SK-N-SH treated with all-trans-retinoic acid at 6 μM for 48 hours (cell line): ENCODE measurements around the gene KRTAP9-1.

Experiments
- ATAC-seq: fragments of 200-7000 bp; cut with Tn5 transposase; 3 replicates; pipeline ENCODE4 v1.9.1; 2020; ENCODE audit warnings: mild to moderate bottlenecking, moderate library complexity
- ARNTL ChIP-seq: fragments of 450-650 bp; formaldehyde crosslinking; IDR thresholded peaks from 2 replicates; pipeline ENCODE4 v1.5.0; 2020; ENCODE audit warnings: low read depth, mild to moderate bottlenecking, moderate library complexity, borderline replicate concordance
- BACH2 ChIP-seq: fragments of 250-450 bp; sonication (Bioruptor Pico); IDR thresholded peaks from 2 replicates; pipeline ENCODE4 v1.9.0; 2021; ENCODE audit warnings: mild to moderate bottlenecking, borderline replicate concordance
- CREB5 ChIP-seq: fragments of 250-450 bp; sonication (Bioruptor Pico); IDR thresholded peaks from 2 replicates; pipeline ENCODE4 v1.5.1; 2020; ENCODE audit warnings: low read depth, mild to moderate bottlenecking, moderate library complexity
- CSDC2 ChIP-seq: fragments of 250-450 bp; sonication (Bioruptor Pico); IDR thresholded peaks from 2 replicates; pipeline ENCODE4 v1.5.0; 2020; ENCODE audit warnings: mild to moderate bottlenecking, moderate library complexity
- CSRNP3 ChIP-seq: fragments of 250-450 bp; sonication (Bioruptor Pico); IDR thresholded peaks from 2 replicates; pipeline ENCODE4 v1.5.1; 2021; ENCODE audit warnings: mild to moderate bottlenecking, moderate library complexity
- ESRRG ChIP-seq: fragments of 250-450 bp; sonication (Bioruptor Pico); IDR thresholded peaks from 2 replicates; pipeline ENCODE4 v1.6.1; 2021; ENCODE audit warnings: mild to moderate bottlenecking
- GLIS3 ChIP-seq: fragments of 250-450 bp; sonication (Bioruptor Pico); IDR thresholded peaks from 2 replicates; pipeline ENCODE4 v1.5.0; 2020; ENCODE audit warnings: mild to moderate bottlenecking, moderate library complexity
- ISL1 ChIP-seq: fragments of 250-450 bp; sonication (Bioruptor Pico); IDR thresholded peaks from 2 replicates; pipeline ENCODE4 v2.1.2; 2022; ENCODE audit warnings: mild to moderate bottlenecking, moderate library complexity
- OSR1 ChIP-seq: fragments of 250-450 bp; sonication (Bioruptor Pico); IDR thresholded peaks from 2 replicates; pipeline ENCODE4 v1.8.0; 2022; ENCODE audit warnings: moderate library complexity, mild to moderate bottlenecking, inconsistent platforms
- PATZ1 ChIP-seq: fragments of 250-450 bp; sonication (Bioruptor Pico); IDR thresholded peaks from 2 replicates; pipeline ENCODE4 v1.8.0; 2020; ENCODE audit warnings: mild to moderate bottlenecking, moderate library complexity, borderline replicate concordance
- POU6F1 ChIP-seq: fragments of 250-450 bp; sonication (Bioruptor Pico); IDR thresholded peaks from 2 replicates; pipeline ENCODE4 v1.8.0; 2021; ENCODE audit warnings: low read depth, mild to moderate bottlenecking, moderate library complexity, borderline replicate concordance
- PPARA ChIP-seq: fragments of 250-450 bp; sonication (Bioruptor Pico); IDR thresholded peaks from 2 replicates; pipeline ENCODE4 v1.5.0; 2020; ENCODE audit warnings: mild to moderate bottlenecking, borderline replicate concordance
- RARB ChIP-seq: fragments of 250-450 bp; sonication (Bioruptor Pico); IDR thresholded peaks from 2 replicates; pipeline ENCODE4 v1.8.0; 2021; ENCODE audit warnings: mild to moderate bottlenecking, moderate library complexity
- SNAI2 ChIP-seq: fragments of 250-450 bp; sonication (Bioruptor Pico); IDR thresholded peaks from 2 replicates; pipeline ENCODE4 v1.5.0; 2020; ENCODE audit warnings: mild to moderate bottlenecking, moderate library complexity
- TCF4 ChIP-seq: fragments of 250-450 bp; sonication (Bioruptor Pico); IDR thresholded peaks from 2 replicates; pipeline ENCODE4 v1.8.0; 2021; ENCODE audit warnings: mild to moderate bottlenecking, moderate library complexity, borderline replicate concordance
- TOX ChIP-seq: fragments of 250-450 bp; sonication (Bioruptor Pico); IDR thresholded peaks from 2 replicates; pipeline ENCODE4 v1.8.0; 2021; ENCODE audit warnings: mild to moderate bottlenecking, moderate library complexity, borderline replicate concordance
- TSHZ2 ChIP-seq: fragments of 250-450 bp; sonication (Bioruptor Pico); IDR thresholded peaks from 2 replicates; pipeline ENCODE4 v1.5.0; 2020; ENCODE audit warnings: mild to moderate bottlenecking, moderate library complexity
- ZC3H10 ChIP-seq: fragments of 250-450 bp; sonication (Bioruptor Pico); IDR thresholded peaks from 2 replicates; pipeline ENCODE4 v1.5.1; 2021; ENCODE audit warnings: mild to moderate bottlenecking, moderate library complexity
- ZFP30 ChIP-seq: fragments of 450-650 bp; formaldehyde crosslinking; IDR thresholded peaks from 2 replicates; pipeline ENCODE4 v1.5.0; 2022; ENCODE audit warnings: mild to moderate bottlenecking, moderate library complexity
- ZNF565 ChIP-seq: fragments of 450-650 bp; formaldehyde crosslinking; conservative IDR thresholded peaks from 2 replicates; pipeline ENCODE4 v1.5.0; 2020; ENCODE audit warnings: low read depth, mild to moderate bottlenecking, moderate library complexity

Gene KRTAP9-1

DNA sequence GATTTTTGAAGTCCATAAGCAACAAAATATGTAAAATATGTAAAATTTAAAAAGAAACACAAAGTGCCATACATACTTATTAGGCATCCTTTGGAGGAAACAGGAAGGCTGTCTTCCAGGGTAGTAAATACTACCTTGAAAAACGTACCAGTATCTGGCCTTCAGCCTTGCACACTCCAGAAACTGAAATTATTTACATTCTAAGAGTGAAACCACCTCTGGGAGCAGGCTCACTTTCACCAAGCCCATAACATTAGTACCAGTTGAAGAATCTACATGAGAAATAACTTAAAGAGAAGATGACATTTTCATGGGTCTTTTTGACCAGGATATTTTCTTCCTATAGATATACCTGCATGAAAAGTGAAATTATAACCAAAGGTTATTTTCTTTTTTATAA, 6.4 kb downstream of the KRTAP9-1 start:
- no peak for ATAC-seq
- TF ChIP-seq BACH2 (CRISPR knock-in tag) (no peak), ARNTL (CRISPR knock-in tag) (no peak), TOX (no peak), ZFP30 (CRISPR knock-in tag) (no peak), PATZ1 (no peak), ZNF565 (no peak), POU6F1 (CRISPR knock-in tag) (no peak), ZC3H10 (CRISPR knock-in tag) (no peak), RARB (CRISPR knock-in tag) (no peak), GLIS3 (CRISPR knock-in tag) (no peak), PPARA (CRISPR knock-in tag) (no peak), CSDC2 (CRISPR knock-in tag) (no peak), CREB5 (CRISPR knock-in tag) (no peak), TCF4 (CRISPR knock-in tag) (no peak), SNAI2 (no peak)

DNA sequence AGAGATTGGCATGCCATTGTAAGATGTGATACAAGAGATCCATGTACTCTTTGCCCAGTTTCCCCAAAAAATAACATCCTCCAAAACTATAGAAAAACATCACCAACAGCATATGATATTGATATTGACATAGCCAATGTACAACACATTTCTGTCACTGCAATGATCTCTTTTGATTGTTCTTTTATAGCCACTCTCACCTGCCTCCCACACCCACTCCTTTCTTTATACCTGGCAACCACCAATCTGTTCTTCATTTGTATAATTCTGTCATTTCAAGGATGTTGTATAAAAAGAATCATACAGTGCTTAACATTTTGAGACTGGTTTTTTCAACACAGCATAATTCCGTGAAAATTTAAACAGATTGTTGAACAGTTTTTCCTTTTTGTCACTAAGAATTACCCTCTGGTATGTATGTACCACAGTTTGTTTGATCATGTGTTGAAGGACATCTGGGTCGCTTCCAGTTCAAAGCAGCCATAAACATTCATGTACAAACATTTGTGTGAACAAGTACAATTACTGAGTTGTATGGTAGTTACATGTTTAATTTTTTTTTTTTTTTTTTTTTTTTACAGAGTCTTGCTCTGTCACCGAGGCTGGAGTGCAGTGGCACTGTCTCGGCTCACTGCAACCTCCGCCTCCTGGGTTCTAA, 9.9 kb downstream of the KRTAP9-1 start:
- no peak for ATAC-seq
- TF ChIP-seq ISL1 (no peak), ESRRG (CRISPR knock-in tag) (no peak), PATZ1 (no peak), PPARA (CRISPR knock-in tag) (no peak), TSHZ2 (CRISPR knock-in tag) (no peak), CSDC2 (CRISPR knock-in tag) (no peak), CREB5 (CRISPR knock-in tag) (no peak), TOX (no peak), OSR1 (CRISPR knock-in tag) (no peak), GLIS3 (CRISPR knock-in tag) (no peak), CSRNP3 (CRISPR knock-in tag) (no peak), ZC3H10 (CRISPR knock-in tag) (no peak)
